GM19035 (cell line): ENCODE measurements around the gene CAMK1D.

Experiments used
- ATAC-seq: cut with Tn5 transposase; IDR thresholded peaks from one replicate; pipeline ENCODE4 v1.9.1; 2021; ENCODE audit not compliant: unreplicated experiment

CAMK1D gene

DNA sequence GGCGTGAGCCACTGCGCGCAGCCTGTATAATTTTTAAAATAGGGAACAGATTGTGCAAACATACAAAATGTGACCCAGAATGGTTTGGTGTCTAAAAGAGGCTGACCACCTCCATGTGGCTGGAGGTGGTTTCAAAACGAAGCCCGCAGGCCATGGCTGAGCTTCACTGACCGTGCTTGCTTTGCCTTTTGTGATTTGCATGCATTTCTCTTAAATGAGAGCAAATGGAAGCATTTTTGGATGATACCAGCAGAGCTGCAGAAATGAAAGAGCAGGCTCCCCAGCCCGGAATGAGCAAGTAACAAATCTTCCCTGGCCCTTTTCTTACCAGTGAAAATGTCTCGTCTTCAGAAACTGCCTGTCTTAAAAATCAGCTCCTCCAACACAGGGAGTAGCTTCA, 239.9 kb downstream of the CAMK1D start:
- no peak for ATAC-seq

GRCh38 chr10:12589791-12590190, 240.4 kb downstream of the CAMK1D start:
- no peak for ATAC-seq

DNA sequence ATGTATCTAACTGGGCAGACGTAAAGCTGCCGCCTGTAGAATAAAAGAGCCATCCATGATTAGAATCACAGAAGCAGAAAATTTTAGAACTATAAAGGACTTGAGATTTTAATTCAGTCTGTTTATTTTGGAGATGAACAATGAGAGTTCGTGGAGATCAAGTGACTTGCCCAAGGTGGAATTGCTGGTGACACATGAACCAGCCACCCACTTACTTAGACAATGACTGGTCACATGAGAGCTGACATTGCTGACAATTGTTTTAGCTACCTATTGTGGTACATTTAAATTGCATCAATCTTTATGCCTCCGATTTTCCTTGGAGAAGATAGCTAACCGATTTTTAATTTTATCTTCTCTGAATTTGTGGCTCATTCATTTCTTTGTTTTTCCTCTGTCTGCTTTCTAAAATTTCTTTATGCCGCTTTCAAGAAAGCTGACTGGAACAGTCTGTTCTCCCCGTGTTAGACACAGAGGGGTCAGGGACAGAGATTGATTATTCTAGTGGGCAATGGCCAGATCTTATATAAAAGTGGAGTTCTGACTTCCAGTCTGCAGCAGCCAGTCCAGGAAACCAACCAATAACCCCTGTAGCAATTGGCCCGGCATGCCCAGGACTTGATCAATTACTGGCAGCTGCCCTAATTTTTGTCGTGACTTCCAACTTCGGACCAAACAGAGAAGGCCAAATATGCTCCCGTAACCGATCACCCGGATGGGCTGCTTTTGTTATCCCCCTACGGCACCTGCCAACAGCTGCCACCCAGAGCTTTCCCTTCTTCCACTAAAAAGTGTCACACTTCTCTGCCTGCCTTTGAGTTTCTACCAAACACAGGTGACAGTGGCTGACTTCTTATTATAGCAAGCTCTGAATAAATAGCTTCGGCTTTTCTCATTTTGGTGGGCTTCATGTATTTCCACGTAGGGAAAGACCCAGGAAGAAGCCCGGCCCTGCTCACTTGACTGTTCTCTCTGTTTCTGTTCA, 241.6 kb downstream of the CAMK1D start:
- no peak for ATAC-seq

DNA sequence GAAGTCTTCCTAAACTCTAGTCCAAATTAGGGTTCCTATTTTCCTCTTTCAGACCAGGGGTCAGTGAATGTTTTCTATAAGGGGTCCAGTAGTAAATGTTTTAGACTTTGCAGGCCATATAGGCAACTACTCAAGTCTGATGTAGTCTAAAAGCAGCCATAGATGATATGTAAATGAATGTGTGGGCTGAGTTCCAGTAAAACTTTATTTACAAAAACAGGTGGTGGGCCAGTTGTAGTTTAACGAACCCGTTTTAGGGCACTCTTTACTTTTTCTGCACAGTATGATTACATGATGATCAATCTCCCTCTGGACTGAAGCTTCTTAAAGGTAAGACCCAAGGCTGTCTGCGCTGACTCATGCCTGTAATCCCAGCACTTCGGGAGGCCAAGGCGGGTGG, 243.6 kb downstream of the CAMK1D start:
- no peak for ATAC-seq

DNA sequence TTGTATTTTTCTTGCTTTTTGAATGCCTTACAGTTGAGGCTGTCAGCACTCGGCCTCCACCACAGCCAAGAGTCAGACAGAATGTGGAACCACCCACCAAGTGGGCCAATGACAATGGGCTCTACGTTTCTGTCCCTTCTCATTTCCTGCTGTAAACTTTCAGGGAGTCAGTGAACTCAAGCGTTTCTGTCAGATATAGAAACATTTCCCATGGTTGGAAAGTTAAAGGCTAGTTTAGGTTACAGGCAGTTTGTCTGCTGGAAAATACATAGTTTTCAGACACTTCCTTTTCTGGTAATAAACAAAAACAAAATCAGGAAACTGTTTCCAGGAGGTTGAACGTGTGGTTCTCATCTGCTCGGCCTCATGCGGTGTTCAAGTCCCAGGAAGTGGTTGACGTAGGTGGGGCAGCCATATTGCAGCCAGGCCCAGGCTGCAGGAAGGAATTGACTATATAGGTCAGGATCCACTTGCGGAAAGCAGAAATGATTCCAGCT, 245.1 kb downstream of the CAMK1D start:
- ATAC-seq: no peak

GRCh38 chr10:12595936-12596576, 246.7 kb downstream of the CAMK1D start:
- ATAC-seq: no peak

- no peak for ATAC-seq
These were observed 247.8 kb downstream of the CAMK1D start for GRCh38 chr10:12597176-12597575.

GRCh38 chr10:12597788-12598765, 248.7 kb downstream of the CAMK1D start:
- no peak for ATAC-seq

DNA sequence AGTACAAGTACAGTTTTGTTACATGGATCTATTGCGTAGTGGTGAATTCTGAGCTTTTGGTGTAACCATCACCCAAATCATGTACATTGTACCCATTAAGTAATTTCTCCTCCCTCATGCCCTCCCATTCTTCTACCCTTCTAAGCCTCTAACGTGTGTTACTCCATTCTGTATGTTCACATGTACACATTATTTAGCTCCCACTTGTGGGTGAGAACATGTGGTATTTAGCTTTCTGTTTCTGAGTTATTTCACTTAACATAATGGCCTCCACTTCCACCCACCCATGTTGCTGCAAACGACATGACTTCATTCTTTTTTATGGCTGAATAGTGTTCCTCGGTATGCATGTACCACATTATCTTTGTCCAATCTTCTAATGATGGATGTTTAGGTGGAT, 251.3 kb downstream of the CAMK1D start:
- ATAC-seq: no peak

GRCh38 chr10:12602521-12602920, 253.2 kb downstream of the CAMK1D start:
- no peak for ATAC-seq

GRCh38 chr10:12603766-12604470, 254.6 kb downstream of the CAMK1D start:
- ATAC-seq: no peak

- peak; percentile 63 for ATAC-seq
These were observed 256.4 kb downstream of the CAMK1D start for GRCh38 chr10:12605580-12606405.

DNA sequence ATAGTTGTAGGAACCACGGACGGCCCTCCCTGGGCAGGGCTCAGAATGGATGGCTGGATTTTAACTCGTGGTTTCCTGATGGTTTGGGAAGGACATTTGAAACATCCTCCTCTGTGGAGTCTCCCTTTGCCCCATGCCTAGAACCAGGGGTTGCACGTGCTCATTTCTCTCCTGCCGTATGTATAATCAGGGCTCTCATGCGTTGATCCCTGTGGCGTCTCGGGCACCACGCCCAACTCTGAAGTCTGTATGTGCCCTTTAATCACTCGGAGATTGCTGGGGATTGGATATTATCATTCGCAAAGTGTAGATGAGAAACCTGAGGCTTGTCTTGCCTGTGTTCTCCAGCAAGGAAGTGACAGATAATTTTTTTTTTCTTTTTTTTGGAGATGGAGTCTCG, 257.1 kb downstream of the CAMK1D start:
- no peak for ATAC-seq

GRCh38 chr10:12608761-12609160, 259.4 kb downstream of the CAMK1D start:
- ATAC-seq: no peak

DNA sequence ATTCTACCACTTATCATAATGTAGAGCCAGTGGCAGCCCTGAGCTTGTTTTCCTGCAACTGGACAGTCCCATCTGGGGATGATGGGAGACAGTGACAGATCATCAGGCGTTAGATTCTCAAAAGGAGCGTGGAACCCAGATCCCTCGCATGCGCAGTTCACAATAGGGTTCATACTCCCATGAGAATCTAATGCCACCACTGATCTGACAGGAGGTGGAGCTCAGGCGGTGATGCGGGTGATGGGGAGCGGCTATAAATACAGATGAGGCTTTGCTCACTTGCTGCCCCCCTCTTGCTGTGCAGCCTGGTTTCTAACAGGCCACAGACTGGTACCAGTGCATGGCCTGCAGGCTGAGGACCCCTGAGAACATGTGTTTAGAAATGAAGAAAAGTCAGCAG, 260.1 kb downstream of the CAMK1D start:
- no peak for ATAC-seq

- ATAC-seq: no peak
These were observed 263.8 kb downstream of the CAMK1D start for GRCh38 chr10:12613136-12613535.

DNA sequence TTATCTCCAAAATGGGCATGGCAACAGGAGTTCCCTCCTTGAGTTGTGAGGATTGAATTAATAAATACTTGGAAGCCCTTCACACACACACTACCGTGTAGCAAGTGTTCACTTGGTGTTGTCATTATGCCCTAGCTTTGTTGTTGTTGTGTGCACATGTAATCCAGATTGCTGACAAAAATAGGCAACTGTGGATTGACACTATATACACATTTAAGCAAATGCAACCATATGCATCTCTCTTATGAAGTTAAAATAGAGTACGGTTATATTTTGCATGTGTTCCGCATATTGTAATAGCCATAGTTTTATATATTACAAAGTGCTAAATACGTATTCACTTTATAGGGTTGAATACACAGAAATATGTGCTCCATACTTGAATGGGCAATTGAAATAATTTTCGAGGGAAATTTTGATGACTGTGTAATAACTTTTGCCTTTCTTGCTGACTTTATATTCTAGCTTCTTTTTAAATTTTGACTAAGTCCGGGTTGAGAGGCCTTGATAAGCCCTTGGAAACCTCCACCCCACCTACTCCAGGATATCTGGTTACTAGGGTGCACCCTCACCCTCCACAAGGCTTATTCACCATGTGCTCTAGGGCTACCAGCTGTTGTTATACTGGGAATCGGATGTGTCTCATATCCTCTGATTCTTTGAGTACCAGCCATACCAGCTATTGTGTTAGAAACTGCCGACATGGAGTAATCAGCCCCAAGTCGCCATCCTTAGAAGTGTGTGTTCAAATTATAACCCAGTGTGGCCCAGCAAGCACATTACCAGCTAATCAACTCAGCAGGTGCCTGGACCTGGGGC, 265.0 kb downstream of the CAMK1D start:
- ATAC-seq: no peak
